Gastrocnemius medialis (tissue), 4 donors: ENCODE data around the gene DYRK1A. TPM values are rescaled to one million over a fixed set of nuclear protein-coding genes. Genes with fewer than 3 reads are reported as not detected.

Source experiments
- ATAC-seq, 2 donors: fragments of 150-250 bp; one replicate each; pipeline ENCODE4 v1.9.1; 2016
- DNase-seq, 2 donors: peaks; one replicate each; pipeline ENCODE4 v3.0.0-alpha.2; 2019
- H3K27ac ChIP-seq, 4 donors: fragments of 200-600 bp; sonication (generic); 1 replicate in 1 of 4; 2 replicates in 3 of 4; pipeline ENCODE4 v1.5.1; 2016 to 2018; ENCODE audit warnings: mild to moderate bottlenecking in 2 of 4, moderate library complexity in 1 of 4
- H3K27me3 ChIP-seq, 3 donors: fragments of 200-600 bp; sonication (generic) in 2 of 3; 1 replicate in 1 of 3; 2 replicates in 2 of 3; pipeline versions ENCODE4 v1.5.1 to v1.6.0; 2016 to 2019; ENCODE audit warnings: mild to moderate bottlenecking in 1 of 3, moderate library complexity in 1 of 3
- H3K36me3 ChIP-seq, 2 donors: fragments of 200-600 bp; sonication (generic) in 1 of 2; one replicate each; pipeline ENCODE4 v1.5.1; 2017 to 2018
- H3K4me1 ChIP-seq, 2 donors: fragments of 200-600 bp; sonication (generic) in 1 of 2; one replicate each; pipeline ENCODE4 v1.5.1; 2016 to 2017; ENCODE audit warnings: mild to moderate bottlenecking in 2 of 2
- H3K4me3 ChIP-seq, 4 donors: fragments of 200-600 bp; sonication (generic) in 3 of 4; 1 replicate in 1 of 4; 2 replicates in 3 of 4; pipeline ENCODE4 v1.5.1; 2016 to 2019; ENCODE audit warnings: mild to moderate bottlenecking in 2 of 4
- H3K9me3 ChIP-seq, 3 donors: fragments of 200-600 bp; sonication (generic) in 2 of 3; 1 replicate in 1 of 3; 2 replicates in 2 of 3; pipeline ENCODE4 v1.5.1; 2016 to 2019
- CTCF ChIP-seq, 5 experiments: fragments of 450-650 bp in 3 of 5; fragments of 200-600 bp in 2 of 5; sonication (generic) in 2 of 5; IDR thresholded peaks in 4 of 5; conservative IDR thresholded peaks in 1 of 5; 1 replicate in 4 of 5; 2 replicates in 1 of 5; pipeline ENCODE4 v1.5.1; 2016 to 2019; ENCODE audit warnings: antibody characterized with exemption in 5 of 5, mild to moderate bottlenecking in 3 of 5, moderate library complexity in 3 of 5
- POLR2A ChIP-seq, 2 donors: fragments of 450-650 bp; IDR thresholded peaks; one replicate each; pipeline ENCODE4 v1.6.1; 2017; ENCODE audit warnings: antibody characterized with exemption in 2 of 2, mild to moderate bottlenecking in 2 of 2, moderate library complexity in 2 of 2
- in situ Hi-C, 4 donors: fragments of 200-750 bp; cut with MboI; loops; one replicate each; pipeline versions ENCODE4 v1.15.0 to v1.8.0; 2017; ENCODE audit warnings: low sequenced_read_pairs in 4 of 4
- intact Hi-C: fragments of 100-400 bp; cut with DNase I; formaldehyde crosslinking; loops from one replicate; pipeline ENCODE4 v1.15.1; 2023; ENCODE audit warnings: low total_unique reads
- total RNA-seq, 4 donors: library from RNA; depleted of rRNA; stranded (reverse); fragments of >200 nt; gene quantifications; one replicate each; pipeline versions ENCODE4 v1.1.0 to v1.2.3, GENCODE V29; 2016

Gene DYRK1A
- total RNA-seq, 4 donors from 2014 or later = 81.0 to 115 (median 95.3) TPM

GRCh38 chr21:37525810-37526209, 159.2 kb downstream of the DYRK1A start:
- no peak overlapping the region for H3K27ac ChIP-seq
- H3K9me3 ChIP-seq = no peaks in the 10 kb centered on the region
- TF ChIP-seq CTCF (IDR thresholded peaks at IDR 0.05 in 4 of 5, conservative IDR thresholded peaks at IDR 0.05 in 1 of 5) = no peak
- no peak for TF ChIP-seq POLR2A (IDR thresholded peaks at IDR 0.05)
- no peak for ATAC-seq
- in situ Hi-C loops = no loop called here
- H3K36me3 ChIP-seq = no peaks in the 10 kb centered on the region
- H3K4me1 ChIP-seq = peaks cover 3 to 6% of the 10 kb centered on the region in 2 donors
- no peaks in the 10 kb centered on the region for H3K27me3 ChIP-seq
- no peak for DNase-seq
- no peak overlapping the region for H3K4me3 ChIP-seq
- intact Hi-C loops = no loop called here

DNA sequence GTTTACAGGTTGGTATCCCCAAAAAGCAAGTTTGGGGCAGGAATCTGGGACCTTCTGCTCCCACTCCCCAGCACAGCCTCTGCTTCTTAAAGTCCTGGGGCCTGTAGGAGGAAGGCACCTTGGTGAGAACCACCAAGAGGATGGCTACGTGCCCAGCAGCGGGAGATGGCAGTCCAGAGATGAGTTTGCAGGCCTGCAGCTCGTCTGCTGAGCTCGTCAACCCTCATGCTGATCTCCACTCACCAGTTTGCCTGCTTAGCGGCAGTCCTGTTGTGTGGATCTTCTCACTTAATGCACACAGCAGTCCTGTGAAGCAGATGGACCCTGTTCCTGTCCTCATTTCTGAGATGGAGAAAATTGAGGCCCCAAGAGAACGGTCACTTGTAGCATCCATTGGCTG, 160.5 kb downstream of the DYRK1A start:
- DNase-seq (no peak), ATAC-seq (no peak)
- TF ChIP-seq CTCF (IDR thresholded peaks at IDR 0.05 in 4 of 5, conservative IDR thresholded peaks at IDR 0.05 in 1 of 5) = no peak
- no peak for TF ChIP-seq POLR2A (IDR thresholded peaks at IDR 0.05)
- H3K9me3 ChIP-seq = no peaks in the 10 kb centered on the region
- H3K27me3 ChIP-seq = no peaks in the 10 kb centered on the region
- no peaks in the 10 kb centered on the region for H3K36me3 ChIP-seq
- H3K27ac ChIP-seq = no peak overlapping the region
- intact Hi-C loops (no loop called here), in situ Hi-C loops (no loop called here)
- no peak overlapping the region for H3K4me3 ChIP-seq
- peaks cover 15% of the 10 kb centered on the region in 2 donors for H3K4me1 ChIP-seq

DNA sequence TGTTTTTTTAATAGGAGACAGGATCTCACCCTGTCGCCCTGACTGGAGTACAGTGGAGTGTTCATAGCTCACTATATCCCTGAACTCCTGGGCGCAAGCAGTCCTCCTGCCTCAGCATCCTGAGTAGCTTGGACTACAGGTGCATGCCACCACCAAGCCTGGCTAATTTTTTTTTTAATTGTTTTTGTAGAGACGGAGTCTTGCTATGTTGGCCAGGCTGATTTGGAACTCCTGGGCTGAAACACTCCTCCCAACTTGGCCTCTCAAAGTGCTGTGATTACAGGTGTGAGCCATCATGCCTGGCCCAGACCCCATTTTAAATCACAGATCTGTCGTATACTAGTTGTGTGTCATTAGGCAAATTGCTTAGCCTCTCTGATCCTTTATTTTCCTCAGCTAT, 161.1 kb downstream of the DYRK1A start:
- Histone ChIP-seq H3K4me3 (no peak overlapping the region), H3K4me1 (peaks cover 15% of the 10 kb centered on the region in 2 donors), H3K27ac (no peak overlapping the region), H3K9me3 (no peaks in the 10 kb centered on the region), H3K36me3 (no peaks in the 10 kb centered on the region), H3K27me3 (no peaks in the 10 kb centered on the region)
- no peak for TF ChIP-seq POLR2A (IDR thresholded peaks at IDR 0.05)
- TF ChIP-seq CTCF (IDR thresholded peaks at IDR 0.05 in 4 of 5, conservative IDR thresholded peaks at IDR 0.05 in 1 of 5) = no peak
- no peak for ATAC-seq
- intact Hi-C loops (no loop called here), in situ Hi-C loops (no loop called here)
- no peak for DNase-seq

GRCh38 chr21:37528150-37528937, 161.8 kb downstream of the DYRK1A start:
- H3K9me3 ChIP-seq = no peaks in the 10 kb centered on the region
- intact Hi-C loops (no loop called here), in situ Hi-C loops (no loop called here)
- H3K27me3 ChIP-seq = no peaks in the 10 kb centered on the region
- TF ChIP-seq POLR2A (IDR thresholded peaks at IDR 0.05) (no peak), CTCF (IDR thresholded peaks at IDR 0.05 in 4 of 5, conservative IDR thresholded peaks at IDR 0.05 in 1 of 5) (no peak)
- H3K4me1 ChIP-seq = peaks cover 15 to 20% of the 10 kb centered on the region in 2 donors
- H3K36me3 ChIP-seq = no peaks in the 10 kb centered on the region
- ATAC-seq (no peak), DNase-seq (no peak)
- H3K27ac ChIP-seq = no peak overlapping the region
- H3K4me3 ChIP-seq = no peak overlapping the region
